BLaER1 treated with 17β-estradiol and CSF1 and Interleukin-3, amounts not matched to agents 10 nM and 100 nM (cell line): ENCODE measurements around the gene PSMG3.
A peak's percentile ranks its signal among the peaks of the same experiment; 100 is the strongest.

Source experiments
- H3K27ac ChIP-seq, 11 experiments: shearing (Covaris generic); formaldehyde crosslinking; 2 replicates each; pipeline ENCODE4 v1.8.1; 2022
- H3K27me3 ChIP-seq, 11 experiments: shearing (Covaris generic); formaldehyde crosslinking; 2 replicates each; pipeline ENCODE4 v1.8.1; 2022
- H3K36me3 ChIP-seq, 11 experiments: shearing (Covaris generic); formaldehyde crosslinking; 2 replicates each; pipeline ENCODE4 v1.8.1; 2022
- H3K4me1 ChIP-seq, 10 experiments: shearing (Covaris generic); formaldehyde crosslinking; 2 replicates each; pipeline ENCODE4 v1.8.1; 2022
- H3K4me2 ChIP-seq, 11 experiments: shearing (Covaris generic); formaldehyde crosslinking; 2 replicates each; pipeline ENCODE4 v1.8.1; 2022
- H3K4me3 ChIP-seq, 10 experiments: shearing (Covaris generic); formaldehyde crosslinking; 2 replicates each; pipeline ENCODE4 v1.8.1; 2022
- H3K9ac ChIP-seq, 11 experiments: shearing (Covaris generic); formaldehyde crosslinking; 2 replicates each; pipeline ENCODE4 v1.8.1; 2022
- H3K9me3 ChIP-seq, 11 experiments: shearing (Covaris generic); formaldehyde crosslinking; replicated peaks in 1 of 11; 2 replicates each; pipeline ENCODE4 v1.8.1; 2022
- H4K20me1 ChIP-seq, 11 experiments: shearing (Covaris generic); formaldehyde crosslinking; 2 replicates each; pipeline ENCODE4 v1.8.1; 2022
- Cebpa-rat ChIP-seq, 11 experiments: shearing (Covaris generic); IDR thresholded peaks; 2 replicates each; pipeline ENCODE4 v1.8.1; 2022

The PSMG3 gene

DNA sequence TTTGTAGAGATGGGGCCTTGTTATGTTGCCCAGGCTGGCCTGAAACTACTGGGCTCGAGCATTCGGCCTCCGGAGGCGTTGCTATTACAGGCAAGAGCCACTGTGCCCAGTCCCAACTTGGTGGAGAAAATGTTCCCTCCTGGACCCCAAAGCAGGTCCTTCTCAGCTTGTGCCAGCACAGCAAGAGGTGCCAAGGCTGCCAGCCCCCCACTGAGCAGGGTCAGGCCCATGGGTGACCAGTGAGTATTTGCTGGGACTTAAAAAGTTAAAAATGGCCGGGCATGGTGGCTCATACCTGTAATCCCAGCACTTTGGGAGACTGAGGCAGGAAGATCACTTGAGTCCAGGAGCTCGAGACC is 34.8 kb downstream of the PSMG3 start:
- H4K20me1 ChIP-seq = peaks cover 86 to 92% (median 90%) of the 10 kb centered on the region in 11 experiments
- peak overlapping the region in 2 of 11 experiments; percentile 26 to 82; a peak in 2 of 22 replicates for H3K27ac ChIP-seq
- peak overlapping the region in 10 of 11 experiments; percentile 21 to 100 (median 70); a peak in 16 of 22 replicates for H3K4me2 ChIP-seq
- H3K27me3 ChIP-seq = no peaks in the 10 kb centered on the region
- H3K9me3 ChIP-seq = no peaks in the 10 kb centered on the region
- peaks cover 46 to 89% (median 75%) of the 10 kb centered on the region in 10 experiments for H3K4me1 ChIP-seq
- peaks cover 41 to 62% (median 56%) of the 10 kb centered on the region in 11 experiments for H3K36me3 ChIP-seq
- H3K4me3 ChIP-seq = no peak overlapping the region
- H3K9ac ChIP-seq = peak overlapping the region in 4 of 11 experiments; percentile 14 to 87 (median 30); a peak in 5 of 22 replicates
- TF ChIP-seq Cebpa-rat (IDR thresholded peaks at IDR 0.05) = no peak

DNA sequence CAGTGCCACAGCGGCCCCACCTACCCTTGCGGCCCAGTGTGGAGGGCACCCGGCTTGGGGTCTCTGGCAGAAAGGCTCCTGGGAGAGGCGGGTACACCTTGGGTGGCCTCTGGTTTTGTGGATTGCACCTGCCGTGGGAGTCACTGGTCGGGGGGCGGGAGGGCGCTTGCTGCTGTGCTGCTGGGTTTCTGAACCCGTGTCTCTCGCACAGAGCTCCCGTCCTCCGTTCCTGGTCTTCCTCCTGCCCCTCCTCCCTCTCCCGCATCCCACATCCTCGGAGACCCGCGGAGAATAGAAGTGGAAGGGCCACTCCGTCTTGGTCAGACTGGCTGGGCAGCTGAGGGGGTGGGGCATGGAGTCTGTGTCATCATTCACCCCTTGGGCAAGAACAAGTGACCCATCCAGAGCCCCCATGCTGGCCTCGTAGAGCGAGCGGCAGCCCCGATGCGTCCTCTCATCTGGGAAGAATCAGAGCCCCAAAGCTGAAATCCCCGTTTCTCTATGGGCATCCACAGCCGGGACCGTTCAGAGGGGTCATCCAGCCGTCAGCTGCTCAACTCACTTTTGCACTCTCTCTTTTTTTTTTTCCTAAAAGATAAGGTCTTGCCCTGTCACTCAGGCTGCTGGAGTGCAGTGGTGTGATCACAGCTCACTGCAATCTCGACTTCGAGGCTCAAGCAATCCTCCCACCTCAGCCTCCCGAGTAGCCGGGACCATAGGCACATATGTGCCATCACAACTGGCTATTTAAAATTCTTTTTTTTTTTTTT is 35.3 kb downstream of the PSMG3 start:
- peak overlapping the region; percentile 21 to 91 (median 86); a peak in 15 of 22 replicates for H3K9ac ChIP-seq
- H3K27me3 ChIP-seq = no peaks in the 10 kb centered on the region
- TF ChIP-seq Cebpa-rat (IDR thresholded peaks at IDR 0.05) = no peak
- H3K4me1 ChIP-seq = peaks cover 52 to 89% (median 77%) of the 10 kb centered on the region in 10 experiments
- H4K20me1 ChIP-seq = peaks cover 80 to 87% (median 84%) of the 10 kb centered on the region in 11 experiments
- peak overlapping the region; percentile 93 to 100 (median 99) for H3K4me2 ChIP-seq
- peak overlapping the region in 7 of 11 experiments; percentile 26 to 84 (median 79); a peak in 13 of 22 replicates for H3K27ac ChIP-seq
- no peaks in the 10 kb centered on the region for H3K9me3 ChIP-seq
- H3K36me3 ChIP-seq = peaks cover 35 to 56% (median 51%) of the 10 kb centered on the region in 11 experiments
- 0 out of 20 replicates have a peak overlapping the region, but pooled peaks of 1 of the 10 experiments have one; percentile 3 for H3K4me3 ChIP-seq

DNA sequence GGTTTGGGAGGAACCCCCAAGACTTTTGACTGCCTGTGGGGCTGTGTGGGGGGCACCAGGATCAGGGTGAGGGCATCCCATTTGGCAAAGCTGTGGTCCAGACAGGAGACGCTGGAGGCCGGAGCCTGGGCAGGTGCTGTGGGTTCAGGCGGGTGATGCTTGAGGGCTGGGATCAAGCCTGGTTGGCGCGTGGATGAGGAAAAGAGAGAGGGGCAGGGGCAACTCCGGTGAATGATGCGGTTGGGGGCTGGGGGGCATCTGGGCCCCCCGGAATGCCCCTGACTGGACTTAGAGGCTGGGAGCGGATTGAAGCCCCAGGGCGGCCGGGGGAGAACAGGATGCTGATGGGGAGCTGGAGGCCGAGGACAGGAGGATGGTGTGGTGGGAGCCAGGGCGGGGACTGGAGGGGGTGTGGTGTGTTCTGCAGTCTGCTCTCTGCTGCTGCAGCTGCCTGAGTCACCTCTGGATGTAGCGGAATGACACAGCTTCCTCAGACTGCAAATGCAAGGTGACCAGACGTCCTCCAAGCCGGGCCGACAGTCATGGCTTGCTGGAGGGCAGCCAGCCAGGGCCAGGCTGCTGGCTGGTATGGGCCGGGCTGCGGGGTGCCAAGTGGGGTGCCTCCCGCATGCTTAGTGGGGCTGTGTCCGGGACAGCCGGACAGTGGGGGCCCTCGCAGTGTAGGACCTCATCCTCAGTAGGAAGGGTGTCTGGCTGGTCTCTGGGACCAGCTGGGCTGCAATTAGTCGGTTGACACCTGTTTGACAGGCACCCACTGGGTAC is 36.1 kb downstream of the PSMG3 start:
- peaks cover 72 to 79% (median 76%) of the 10 kb centered on the region in 11 experiments for H4K20me1 ChIP-seq
- H3K9ac ChIP-seq = peak overlapping the region; percentile 40 to 91 (median 86); a peak in 20 of 22 replicates
- peaks cover 28 to 48% (median 43%) of the 10 kb centered on the region in 11 experiments; a peak in 21 of 22 replicates for H3K36me3 ChIP-seq
- no peak for TF ChIP-seq Cebpa-rat (IDR thresholded peaks at IDR 0.05)
- H3K4me2 ChIP-seq = peak overlapping the region; percentile 93 to 100 (median 99)
- H3K9me3 ChIP-seq = no peaks in the 10 kb centered on the region
- peaks cover 54 to 88% (median 78%) of the 10 kb centered on the region in 10 experiments for H3K4me1 ChIP-seq
- no peaks in the 10 kb centered on the region for H3K27me3 ChIP-seq
- peak overlapping the region; percentile 76 to 87 (median 82); a peak in 19 of 20 replicates for H3K4me3 ChIP-seq
- H3K27ac ChIP-seq = peak overlapping the region in 10 of 11 experiments; percentile 78 to 89 (median 82); a peak in 20 of 22 replicates

DNA sequence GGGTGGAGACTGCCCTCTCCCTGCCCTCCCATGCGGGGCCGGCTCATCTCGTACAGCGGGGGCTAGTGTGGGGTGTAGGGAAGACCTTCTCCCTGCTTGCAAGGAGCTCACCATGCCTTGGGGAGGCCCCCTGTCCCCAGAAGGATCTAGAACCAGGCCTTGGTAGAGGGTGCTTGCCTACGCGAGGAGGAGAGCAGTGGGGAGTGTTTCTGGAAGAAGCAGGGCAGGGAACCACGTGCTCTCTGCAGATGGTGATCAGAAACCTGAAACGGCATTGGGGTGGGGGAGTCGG is 36.6 kb downstream of the PSMG3 start:
- Histone ChIP-seq H3K9me3 (no peaks in the 10 kb centered on the region), H3K4me3 (peak overlapping the region; percentile 76 to 87 (median 82)), H3K27me3 (no peaks in the 10 kb centered on the region), H3K27ac (peak overlapping the region; percentile 71 to 89 (median 82); a peak in 21 of 22 replicates), H4K20me1 (peaks cover 67 to 74% (median 71%) of the 10 kb centered on the region in 11 experiments), H3K9ac (peak overlapping the region; percentile 40 to 91 (median 86); a peak in 20 of 22 replicates), H3K4me1 (peaks cover 54 to 84% (median 74%) of the 10 kb centered on the region in 10 experiments), H3K36me3 (peaks cover 25 to 44% (median 39%) of the 10 kb centered on the region in 11 experiments; a peak in 21 of 22 replicates), H3K4me2 (peak overlapping the region; percentile 93 to 100 (median 99))
- TF ChIP-seq Cebpa-rat (IDR thresholded peaks at IDR 0.05) = no peak

DNA sequence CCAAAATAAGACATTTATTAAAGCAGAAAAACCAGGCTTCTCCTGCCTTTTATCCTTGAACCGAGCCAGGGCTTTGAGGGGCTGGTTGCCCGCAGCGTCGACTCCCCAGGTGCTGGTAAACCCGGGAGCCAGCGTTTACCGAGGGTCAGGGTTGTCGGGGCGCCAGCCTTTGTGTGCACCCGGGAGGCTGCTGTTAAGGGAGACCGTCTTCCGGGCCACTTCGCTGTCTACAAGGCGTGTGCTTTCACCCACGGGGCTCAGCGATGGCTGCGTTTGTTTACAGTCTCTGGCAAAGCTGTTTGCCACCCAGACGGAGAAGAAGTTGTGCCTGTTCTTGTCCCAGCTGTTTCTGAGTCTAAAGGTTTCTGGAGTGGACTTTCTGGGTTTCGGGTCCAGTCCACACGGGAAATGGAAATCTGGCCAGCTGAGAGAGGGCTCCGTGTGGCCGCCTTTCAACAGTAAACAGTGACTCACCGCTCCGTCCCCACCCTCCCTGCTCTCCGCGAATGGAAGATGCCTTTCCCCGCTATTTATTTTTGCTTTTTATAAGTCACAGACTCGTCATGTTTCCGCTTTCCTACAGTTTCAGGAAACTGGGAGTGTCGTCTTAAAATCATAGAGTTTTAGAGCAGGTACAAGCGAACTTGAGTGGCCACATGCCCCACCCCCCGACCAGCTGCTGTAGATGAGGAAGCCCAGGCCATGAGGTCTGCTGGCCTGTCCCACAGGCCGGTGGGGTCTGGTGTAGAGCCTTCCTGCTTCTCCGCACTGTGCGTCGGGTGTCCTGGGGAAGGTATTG is 37.2 kb downstream of the PSMG3 start:
- Histone ChIP-seq H3K4me2 (peak overlapping the region; percentile 93 to 100 (median 99)), H3K27me3 (no peaks in the 10 kb centered on the region), H4K20me1 (peaks cover 61 to 68% (median 65%) of the 10 kb centered on the region in 11 experiments), H3K9me3 (no peaks in the 10 kb centered on the region), H3K4me3 (peak overlapping the region; percentile 76 to 87 (median 82)), H3K9ac (peak overlapping the region; percentile 80 to 91 (median 87)), H3K36me3 (peaks cover 22 to 38% (median 34%) of the 10 kb centered on the region in 11 experiments; a peak in 21 of 22 replicates), H3K27ac (peak overlapping the region; percentile 71 to 89 (median 82)), H3K4me1 (peaks cover 54 to 81% (median 74%) of the 10 kb centered on the region in 10 experiments)
- no peak for TF ChIP-seq Cebpa-rat (IDR thresholded peaks at IDR 0.05)

DNA sequence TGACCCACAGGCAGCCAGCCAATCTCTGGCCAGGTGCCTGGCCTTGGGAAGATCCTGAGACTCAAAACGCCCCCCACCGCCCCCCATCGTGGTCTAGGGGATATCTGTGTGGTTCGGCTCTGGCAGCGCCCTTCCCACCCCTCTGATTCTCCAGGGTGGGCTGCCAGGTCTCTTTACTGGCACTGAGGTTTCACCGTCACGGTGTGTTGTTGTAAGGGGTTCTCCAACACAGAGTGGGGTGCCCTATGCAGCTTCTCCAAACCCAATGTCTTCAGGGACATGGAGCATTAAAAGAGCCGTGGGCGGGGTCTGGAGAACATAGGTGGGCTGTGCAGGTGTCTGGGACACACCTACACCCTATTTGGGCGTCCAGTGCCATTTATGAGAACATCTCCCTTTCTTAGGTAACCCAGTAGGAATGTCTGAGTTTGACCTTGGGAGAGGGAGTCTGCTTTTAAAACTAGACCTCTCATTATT is 37.8 kb downstream of the PSMG3 start:
- TF ChIP-seq Cebpa-rat (IDR thresholded peaks at IDR 0.05) = no peak
- Histone ChIP-seq H3K36me3 (peaks cover 17 to 32% (median 28%) of the 10 kb centered on the region in 11 experiments; a peak in 21 of 22 replicates), H4K20me1 (peaks cover 55 to 62% (median 59%) of the 10 kb centered on the region in 11 experiments), H3K9ac (peak overlapping the region; percentile 80 to 91 (median 87)), H3K4me2 (peak overlapping the region; percentile 93 to 100 (median 99)), H3K4me3 (peak overlapping the region; percentile 76 to 87 (median 82)), H3K27ac (peak overlapping the region; percentile 71 to 89 (median 82)), H3K27me3 (no peaks in the 10 kb centered on the region), H3K9me3 (no peaks in the 10 kb centered on the region), H3K4me1 (peaks cover 54 to 81% (median 73%) of the 10 kb centered on the region in 10 experiments)

DNA sequence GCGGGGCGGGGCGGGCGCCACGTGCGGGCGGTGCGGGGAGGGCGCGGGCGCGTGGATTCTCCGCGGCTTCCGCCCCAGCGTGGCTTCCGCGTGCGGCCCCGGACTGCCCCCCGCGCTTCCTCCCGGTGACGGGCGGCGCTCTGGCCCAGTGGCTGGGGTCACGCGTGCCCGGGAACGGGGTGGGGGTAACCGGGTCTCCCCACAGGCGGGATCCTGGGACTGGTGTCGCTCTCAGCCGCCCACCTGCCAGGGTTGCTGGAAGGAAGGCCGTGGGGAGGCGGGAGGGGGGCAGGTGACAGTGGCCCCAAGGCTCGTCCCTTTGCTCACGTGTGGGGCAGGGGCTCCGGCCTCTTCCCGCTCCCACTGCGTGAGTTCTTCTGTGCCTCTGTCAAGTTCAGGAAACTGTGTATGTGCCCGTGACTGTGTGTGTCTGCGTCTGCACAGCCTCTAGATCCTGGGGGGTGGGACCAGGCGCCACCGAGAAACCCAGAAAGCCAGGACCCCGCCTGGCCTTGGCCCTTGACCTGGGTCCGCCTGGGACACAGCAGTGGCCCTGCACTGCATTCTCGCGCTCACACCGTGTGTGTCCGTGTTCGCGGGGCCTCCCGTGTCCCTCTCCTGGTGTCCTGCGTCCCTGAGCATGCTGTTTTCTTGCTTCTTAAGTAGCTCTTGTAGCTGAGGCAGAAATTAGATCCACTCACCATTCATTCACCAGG is 38.4 kb downstream of the PSMG3 start:
- Histone ChIP-seq H3K4me1 (peaks cover 54 to 81% (median 73%) of the 10 kb centered on the region in 10 experiments), H3K9me3 (no peaks in the 10 kb centered on the region), H4K20me1 (peaks cover 49 to 56% (median 53%) of the 10 kb centered on the region in 11 experiments), H3K27me3 (no peaks in the 10 kb centered on the region), H3K9ac (peak overlapping the region; percentile 80 to 91 (median 87)), H3K36me3 (peaks cover 12 to 26% (median 22%) of the 10 kb centered on the region in 11 experiments; a peak in 20 of 22 replicates), H3K4me3 (peak overlapping the region; percentile 76 to 87 (median 82)), H3K27ac (peak overlapping the region; percentile 71 to 89 (median 82)), H3K4me2 (peak overlapping the region; percentile 93 to 100 (median 99))
- TF ChIP-seq Cebpa-rat (IDR thresholded peaks at IDR 0.05) = no peak
